Measurements from ENCODE around the gene MIA.

GRCh38 chr19:40798683-40799557 lies 23.6 kb downstream of the MIA start, which contains the start of gene EGLN2:
- TF ChIP-seq GATA2 (IDR thresholded peaks at IDR 0.05; ENCODE audit: low read depth, low read length) (no peak), GATA3 (IDR thresholded peaks at IDR 0.05; ENCODE audit: low read depth, low read length) (no peak)
